Posterior vena cava (tissue), 2 donors: ENCODE measurements around the gene ZNF692. TPM values are rescaled to one million over a fixed set of nuclear protein-coding genes. Genes with fewer than 3 reads are reported as not detected.
"Not testable (repeated sequence)": the region's sequence is repeated elsewhere in the genome, so short reads cannot be mapped to it uniquely, and the experiment has no call there.

Source experiments
- DNase-seq: peaks from one replicate; pipeline ENCODE4 v3.0.0-alpha.2; 2020; ENCODE audit warnings: low spot score
- intact Hi-C, 2 donors: fragments of 100-400 bp; cut with DNase I; formaldehyde crosslinking; loops; one replicate each; pipeline versions ENCODE4 v1.14.1 to v1.14.2; 2022 to 2023
- total RNA-seq, 2 donors: library from RNA; stranded (reverse); fragmentation: NEBNext Ultra II Directional; extraction: Animal tissue kit (Norgen Biotek cat#: 25700); gene quantifications; one replicate each; pipeline ENCODE4 v1.2.1, GENCODE V29; 2021
- donor health status: DM: yes; HTN: yes; CAD: no.
- donor health status: DM: yes; HTN: yes; CAD: no.

ZNF692 gene
- total RNA-seq, 2 donors from 2014 or later = 14.7 to 17.6 TPM

GRCh38 chr1:248837045-248837780 lies 21.7 kb downstream of the ZNF692 start:
- intact Hi-C loops = no loop called here
- peak; percentile 24 for DNase-seq

DNA sequence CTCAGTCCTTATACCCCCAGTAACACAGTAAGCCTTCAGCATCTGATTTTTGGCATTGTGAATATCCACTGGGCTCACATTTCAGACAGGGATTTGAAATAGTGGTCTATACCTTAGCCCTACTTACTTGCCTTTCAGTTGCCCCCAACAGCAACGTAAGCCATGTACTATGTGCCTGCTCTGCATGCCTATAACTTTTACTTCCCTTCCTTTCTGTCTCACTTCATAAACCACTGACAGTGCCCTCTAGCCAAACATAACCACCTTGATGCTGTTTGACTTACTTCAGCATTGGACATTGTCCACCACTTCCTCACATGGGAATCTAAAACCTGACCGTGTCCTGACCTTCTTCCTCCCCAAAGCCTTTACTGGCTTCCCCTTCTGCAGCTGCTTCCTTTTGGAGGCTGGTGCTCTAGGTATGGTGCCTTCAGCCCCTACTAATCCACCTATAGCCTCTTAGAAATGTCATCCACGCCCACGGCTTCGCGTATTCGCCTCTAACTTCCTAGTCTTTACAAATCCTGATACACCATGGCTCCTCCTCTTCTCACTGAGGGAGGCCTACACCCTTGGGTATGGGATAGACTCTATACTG lies 24.4 kb downstream of the ZNF692 start:
- intact Hi-C loops = no loop called here
- peak; percentile 23 for DNase-seq

GRCh38 chr1:248831842-248832241 lies 27.0 kb downstream of the ZNF692 start:
- intact Hi-C loops = no loop called here
- no peak for DNase-seq

- peak; percentile 17 for DNase-seq
- intact Hi-C loops = not testable (repeated sequence)
Measured at GRCh38 chr1:248830718-248831017, 28.2 kb downstream of the ZNF692 start.

- intact Hi-C loops = no loop called here
- no peak for DNase-seq
Measured at GRCh38 chr1:248828845-248829244, 30.0 kb downstream of the ZNF692 start.

DNA sequence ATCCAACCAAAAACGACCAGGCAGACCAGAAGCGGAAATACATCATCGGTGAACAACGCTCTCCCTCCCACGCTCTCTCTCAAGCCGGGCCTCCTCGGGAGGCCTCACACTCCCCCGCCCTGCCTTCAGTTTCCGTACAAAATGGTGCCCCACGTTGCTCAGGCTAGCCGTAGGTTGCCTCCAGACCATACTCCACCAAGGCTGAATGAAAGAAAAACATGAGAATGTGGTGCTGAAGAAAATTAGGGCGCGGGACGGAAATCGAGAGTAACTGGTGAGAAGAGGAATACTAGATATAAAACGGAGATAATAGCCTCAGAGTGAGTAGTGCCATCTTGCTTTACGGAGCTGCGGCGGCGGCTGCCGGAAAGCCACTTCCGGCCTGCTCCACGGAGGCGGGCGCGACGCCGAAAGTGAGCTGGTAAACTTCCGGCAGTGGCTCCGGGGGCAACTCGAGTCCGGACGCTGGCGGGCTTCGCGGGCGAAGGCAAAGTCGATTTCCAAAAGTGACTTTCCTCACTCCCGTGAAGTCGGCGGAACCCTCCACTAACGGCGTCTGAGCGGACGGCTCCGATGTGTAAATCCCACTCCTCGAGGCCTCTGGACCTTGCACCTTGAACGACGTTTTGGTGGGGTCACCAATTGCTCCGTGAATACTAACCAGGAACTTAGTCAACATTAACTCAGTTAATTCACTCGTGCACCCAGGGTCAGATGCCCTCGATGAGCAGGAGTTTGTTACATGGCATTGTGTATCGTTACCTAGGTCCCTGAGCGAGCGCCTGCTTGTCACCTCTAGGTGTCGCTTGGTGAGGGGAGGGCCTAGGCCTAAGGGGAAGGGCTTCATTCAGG lies 32.8 kb downstream of the ZNF692 start, which contains the start of gene SH3BP5L:
SH3BP5L (minus strand) TSS at position 7 of the 852 bp plus-strand sequence. CDS start 980 bp downstream, outside the sequence.
- intact Hi-C loops = no loop called here
- DNase-seq = peak; percentile 98

DNA sequence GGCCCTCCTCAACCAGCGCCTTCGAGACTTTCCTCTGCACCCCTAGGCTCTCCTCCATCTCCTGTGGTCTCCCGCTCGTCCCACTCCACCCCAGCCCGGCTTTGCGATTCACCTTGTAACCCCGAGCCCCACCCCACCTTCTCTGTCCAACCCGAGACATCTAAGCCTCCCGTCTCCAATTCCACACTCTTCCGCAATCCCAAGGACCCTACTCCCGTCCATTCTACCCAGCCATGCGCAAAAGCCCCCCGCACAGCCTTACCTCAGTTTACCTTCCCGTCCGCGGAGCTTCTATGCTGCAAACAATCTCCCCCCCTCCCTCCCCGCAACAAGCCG lies 33.3 kb downstream of the ZNF692 start:
- intact Hi-C loops = no loop called here
- no peak for DNase-seq

GRCh38 chr1:248825136-248825535 lies 33.7 kb downstream of the ZNF692 start:
- DNase-seq = no peak
- intact Hi-C loops = no loop called here

GRCh38 chr1:248824701-248825100 lies 34.2 kb downstream of the ZNF692 start:
- intact Hi-C loops = no loop called here
- no peak for DNase-seq

DNA sequence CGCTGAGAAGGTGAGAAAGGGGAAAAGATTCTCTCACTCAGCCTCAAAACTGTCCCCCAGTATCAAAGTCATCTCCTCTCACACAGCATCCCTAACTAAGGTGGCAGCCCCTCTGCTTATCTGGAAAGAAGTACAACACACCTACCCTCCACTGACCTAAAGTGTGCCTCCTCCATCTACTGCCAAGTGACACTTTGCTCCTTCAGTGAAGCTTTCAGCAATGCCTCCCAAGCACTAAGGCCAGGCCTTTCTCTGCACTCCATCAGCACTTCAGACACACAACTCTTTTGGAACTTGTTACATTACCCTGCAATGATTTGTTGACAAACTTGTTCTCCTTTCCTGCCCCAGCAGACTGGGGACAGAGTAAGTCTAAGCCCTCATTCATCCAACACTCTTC lies 34.6 kb downstream of the ZNF692 start:
- DNase-seq = no peak
- intact Hi-C loops = no loop called here

- no peak for DNase-seq
- intact Hi-C loops = no loop called here
Measured at GRCh38 chr1:248823517-248824001, 35.3 kb downstream of the ZNF692 start.

DNA sequence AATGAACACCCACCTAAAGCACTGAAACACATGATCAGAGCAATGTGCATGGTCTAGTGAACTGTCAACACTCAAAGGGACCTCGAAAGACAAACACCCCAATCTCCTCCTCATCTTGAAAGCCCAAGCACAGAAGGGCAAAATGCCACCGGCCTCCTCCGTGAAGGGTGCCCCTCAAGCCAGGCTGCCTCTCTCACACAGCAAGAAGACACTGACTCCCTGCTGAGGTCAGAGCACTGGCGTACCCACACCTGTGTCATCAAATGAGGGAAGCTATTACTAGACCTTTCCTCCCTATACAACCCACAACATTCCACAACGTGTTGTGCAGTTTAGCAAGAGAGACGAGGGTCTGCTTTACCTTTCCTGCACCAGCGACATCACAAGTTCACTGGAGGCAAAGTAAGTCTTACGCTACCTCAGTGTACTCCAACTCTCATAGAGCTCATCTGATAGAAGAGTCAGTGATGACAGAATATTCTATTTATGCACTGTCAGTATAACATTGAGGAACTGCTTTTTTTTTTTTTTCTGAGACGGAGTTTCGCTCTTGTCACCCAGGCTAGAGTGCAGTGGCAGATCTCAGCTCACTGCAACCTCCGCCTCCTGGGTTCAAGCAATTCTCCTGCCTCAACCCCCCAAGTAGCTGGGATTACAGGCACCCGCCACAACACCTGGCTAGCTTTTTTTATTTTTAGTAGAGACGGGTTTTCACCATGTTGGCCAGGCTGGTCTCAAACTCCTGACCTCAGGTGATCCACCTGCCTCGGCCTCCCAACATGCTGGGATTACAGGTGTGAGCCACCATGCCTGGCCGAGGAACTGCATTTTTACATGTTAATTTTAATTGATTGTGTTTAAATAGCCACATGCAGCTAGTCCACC lies 36.5 kb downstream of the ZNF692 start:
- DNase-seq = no peak
- intact Hi-C loops = no loop called here

GRCh38 chr1:248821641-248822040 lies 37.2 kb downstream of the ZNF692 start:
- intact Hi-C loops = no loop called here
- no peak for DNase-seq

DNA sequence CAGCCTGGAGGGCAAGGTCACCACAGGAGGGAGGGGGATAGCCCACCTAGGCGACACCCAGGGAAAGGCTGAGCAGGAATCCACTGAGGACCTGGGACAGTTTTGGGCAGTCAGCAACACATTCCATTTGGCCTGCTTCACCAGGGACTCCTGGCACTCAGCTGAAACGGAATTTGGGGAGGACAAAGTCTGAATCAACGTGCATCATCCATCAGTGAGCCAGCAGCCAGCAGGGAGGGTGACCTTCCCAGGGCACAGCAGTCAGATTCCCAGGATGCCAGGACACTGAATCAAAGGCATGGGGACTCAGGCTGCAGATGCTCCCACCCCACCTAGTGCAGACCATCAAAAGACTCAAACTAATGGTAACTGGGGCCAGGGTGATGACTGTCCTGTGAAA lies 37.8 kb downstream of the ZNF692 start:
- intact Hi-C loops = no loop called here
- DNase-seq = no peak

DNA sequence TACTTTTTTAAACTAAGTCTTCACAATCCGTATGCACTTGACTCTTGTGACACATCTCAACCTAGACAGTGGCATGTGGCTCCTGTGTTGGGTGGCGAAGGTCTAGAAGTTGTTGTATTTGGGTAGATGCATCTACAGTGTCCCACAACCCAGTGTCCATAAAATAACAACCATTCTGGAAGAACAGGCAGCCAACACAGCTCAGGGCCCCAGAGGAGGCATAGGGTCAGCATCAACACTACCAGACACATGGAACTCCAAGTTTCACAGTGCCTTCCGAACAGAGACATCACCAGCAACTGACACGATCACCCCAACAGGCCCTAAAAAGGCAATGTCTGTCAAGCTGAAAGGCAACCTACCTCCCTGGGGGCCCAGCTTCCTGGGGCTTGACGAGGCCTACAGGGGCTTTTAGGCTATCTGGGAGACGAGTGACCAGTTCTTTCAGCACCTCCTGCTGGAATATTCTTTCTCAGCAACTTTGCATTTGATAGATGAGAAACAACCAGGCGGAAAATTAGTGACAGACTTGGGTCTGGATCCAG lies 38.8 kb downstream of the ZNF692 start:
- DNase-seq = no peak
- intact Hi-C loops = no loop called here

- DNase-seq = no peak
Measured at GRCh38 chr1:248818505-248819374, 40.1 kb downstream of the ZNF692 start.

DNA sequence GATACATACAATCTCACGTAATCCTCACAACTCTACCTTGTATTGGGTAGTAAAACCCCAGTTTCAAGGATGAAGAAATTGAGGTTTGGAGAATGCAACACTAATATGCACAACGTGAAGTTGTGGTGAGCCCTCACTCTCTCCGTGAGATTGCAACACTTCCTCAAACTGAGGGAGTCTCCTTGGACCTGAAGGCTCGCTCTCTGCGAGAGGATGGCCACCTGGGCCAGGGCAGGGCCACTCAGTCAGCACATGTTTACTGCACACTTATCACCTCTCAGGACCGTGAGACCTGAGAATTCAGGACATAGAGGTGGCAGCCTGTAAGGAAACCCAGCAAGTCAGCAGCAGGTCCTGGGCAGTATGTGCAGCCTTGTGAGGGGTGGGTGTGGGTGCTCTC lies 41.8 kb downstream of the ZNF692 start:
- intact Hi-C loops = no loop called here
- DNase-seq = no peak

More at GRCh38 chr1:248818505-248819374, 40.1 kb downstream of the ZNF692 start:
- intact Hi-C loops = no loop called here
